Fibroblast of gingiva (primary cell): Measurements from ENCODE around the gene MEGF11.
"Not testable (repeated sequence)": the region's sequence is repeated elsewhere in the genome, so short reads cannot be mapped to it uniquely, and the experiment has no call there.

Experiments used
- DNase-seq: peaks from one replicate; pipeline ENCODE4 v3.0.0-alpha.2; 2011; ENCODE audit warnings: low read depth

MEGF11 gene

DNA sequence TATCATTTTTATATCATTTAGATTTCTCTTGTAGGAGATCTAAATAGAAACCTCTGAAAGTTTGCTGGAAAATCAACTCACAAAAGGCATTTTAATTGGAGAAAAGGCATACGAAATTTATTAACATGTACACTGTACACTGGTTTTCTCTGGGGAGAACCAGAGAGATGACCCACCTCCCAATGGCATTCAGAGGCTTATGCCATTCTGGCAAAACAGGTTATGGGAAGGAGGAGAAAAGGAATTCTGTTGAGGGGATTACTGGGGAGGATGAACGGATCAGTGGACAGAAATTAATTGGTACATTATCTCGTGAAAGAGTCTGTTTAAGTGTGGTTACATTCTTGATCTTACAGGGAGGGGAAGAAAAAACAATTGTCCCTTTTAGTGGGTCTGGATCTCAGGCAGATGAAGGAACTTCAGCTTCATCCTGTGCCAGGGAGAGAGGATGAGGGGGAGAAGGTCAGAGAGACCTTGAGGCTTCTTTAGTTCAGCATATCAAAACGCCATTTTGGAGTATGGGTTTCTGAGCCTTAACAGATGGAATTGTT, 367.8 kb downstream of the MEGF11 start:
- no peak for DNase-seq

DNA sequence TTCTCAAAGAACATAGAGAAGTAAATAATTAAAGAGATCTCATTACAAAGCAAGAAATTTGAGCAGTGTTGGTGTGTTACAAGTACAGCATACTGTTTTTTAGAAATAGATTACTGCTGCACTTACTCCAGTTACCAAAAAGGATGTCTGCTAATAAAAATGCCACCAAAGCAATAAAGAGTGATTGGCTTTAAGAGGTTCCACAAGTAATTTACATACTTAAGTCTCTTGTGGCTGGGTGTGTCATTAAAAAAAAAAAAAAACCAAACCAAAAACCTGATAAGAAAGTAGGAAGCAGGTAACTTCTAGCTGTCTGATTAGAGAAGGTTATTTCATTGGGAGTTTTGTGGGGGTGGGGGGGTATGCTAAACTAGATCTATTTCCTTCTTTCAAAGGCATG, 369.0 kb downstream of the MEGF11 start:
- no peak for DNase-seq

DNA sequence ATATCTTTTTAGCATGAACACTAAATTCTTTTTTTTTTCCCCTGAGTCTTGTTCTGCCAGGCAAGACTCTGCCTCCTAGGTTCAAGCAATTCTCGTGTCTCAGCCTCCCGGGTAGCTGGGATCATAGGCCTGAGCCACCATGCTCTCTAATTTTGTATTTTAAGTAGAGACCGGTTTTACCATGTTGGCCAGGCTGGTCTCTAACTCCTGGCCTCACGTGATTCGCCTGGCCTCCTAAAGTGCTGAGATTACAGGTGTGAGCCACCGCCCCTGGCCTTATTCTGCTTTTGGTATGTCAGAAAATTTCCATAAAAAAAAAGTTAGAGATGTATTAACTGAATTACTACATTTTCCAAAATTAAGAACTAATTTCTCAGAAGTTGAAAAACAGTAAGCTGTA, 370.0 kb downstream of the MEGF11 start:
- no peak for DNase-seq

DNA sequence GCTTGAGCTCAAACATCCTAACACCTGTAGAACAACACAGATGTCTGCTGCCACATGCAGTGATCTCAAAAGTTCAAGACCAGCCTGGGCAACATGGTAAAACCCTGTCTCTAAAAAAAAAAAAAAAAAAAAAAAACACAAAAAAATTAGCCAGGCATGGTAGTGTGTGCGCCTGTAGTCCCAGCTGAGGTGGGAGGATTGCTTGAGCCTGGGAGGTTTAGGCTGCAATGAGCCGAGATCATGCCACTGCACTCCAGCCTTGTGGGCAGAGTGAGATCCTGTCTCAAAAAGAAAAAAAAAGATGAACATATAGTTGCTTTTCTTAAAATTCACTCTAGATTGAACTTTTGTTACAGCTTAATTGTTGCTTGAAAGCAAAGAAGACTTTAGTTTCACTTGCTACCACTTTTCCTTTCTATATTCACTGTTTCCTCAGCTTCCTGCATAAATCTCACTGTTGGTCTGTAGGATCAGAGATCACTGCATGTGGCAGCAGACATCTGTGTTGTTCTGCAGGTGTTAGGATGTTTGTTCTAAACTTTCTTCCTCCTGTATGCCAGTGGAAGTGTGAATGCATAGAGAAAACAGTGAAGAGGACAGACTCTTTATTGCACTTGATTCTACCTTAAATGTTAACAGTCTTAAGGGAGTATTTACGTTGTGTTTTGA, 371.6 kb downstream of the MEGF11 start:
- DNase-seq = no peak

DNA sequence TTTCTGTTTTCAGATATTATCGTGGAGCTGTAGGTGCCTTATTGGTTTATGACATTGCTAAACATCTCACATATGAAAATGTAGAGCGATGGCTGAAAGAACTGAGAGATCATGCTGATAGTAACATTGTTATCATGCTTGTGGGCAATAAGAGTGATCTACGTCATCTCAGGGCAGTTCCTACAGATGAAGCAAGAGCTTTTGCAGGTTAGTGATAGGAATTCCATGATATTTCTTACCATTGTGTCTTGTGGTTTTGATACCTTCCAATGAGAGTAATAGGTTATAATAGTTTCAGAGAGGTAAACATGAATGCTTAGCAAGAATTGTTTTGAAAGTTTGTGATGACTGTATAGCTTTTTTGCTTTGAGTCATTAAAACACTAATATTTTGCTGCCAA, 375.8 kb downstream of the MEGF11 start:
- no peak for DNase-seq

DNA sequence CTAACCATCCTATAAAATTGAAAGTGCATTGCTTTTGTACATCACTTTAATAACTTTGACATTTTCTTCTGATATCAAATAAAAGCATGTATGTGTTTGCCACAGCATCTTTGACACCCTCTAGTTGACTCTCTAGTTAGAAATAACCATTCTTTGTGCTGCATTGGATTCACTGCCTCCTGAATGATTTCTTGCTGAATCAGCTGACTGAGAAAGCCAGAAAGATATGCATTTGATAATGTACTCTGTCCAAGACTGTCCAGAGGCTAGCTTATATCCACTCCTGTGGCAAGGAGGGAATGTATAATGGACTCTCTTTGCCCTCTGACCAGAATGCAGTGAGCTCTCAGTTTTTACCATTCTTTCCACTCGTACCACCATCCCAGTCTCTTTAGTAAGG, 378.1 kb downstream of the MEGF11 start:
- no peak for DNase-seq

DNA sequence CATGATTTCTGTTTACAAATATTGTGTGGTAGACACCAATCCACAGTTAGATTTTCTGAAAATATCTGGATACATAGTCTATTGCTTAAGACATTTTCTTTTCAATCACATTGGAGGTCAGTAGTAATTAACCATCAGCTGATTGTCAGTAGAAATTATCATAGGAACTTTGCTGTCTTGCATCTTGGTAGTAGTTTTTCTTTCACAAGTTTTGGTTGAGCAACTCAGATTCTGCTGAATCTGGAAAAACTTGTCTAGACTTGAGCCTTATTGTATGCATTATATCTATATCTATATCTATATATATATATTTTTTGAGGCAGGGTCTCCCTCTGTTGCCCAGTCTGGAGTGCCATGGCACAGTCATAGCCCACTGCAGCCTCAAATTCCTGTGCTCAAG, 380.3 kb downstream of the MEGF11 start:
- DNase-seq = no peak

DNA sequence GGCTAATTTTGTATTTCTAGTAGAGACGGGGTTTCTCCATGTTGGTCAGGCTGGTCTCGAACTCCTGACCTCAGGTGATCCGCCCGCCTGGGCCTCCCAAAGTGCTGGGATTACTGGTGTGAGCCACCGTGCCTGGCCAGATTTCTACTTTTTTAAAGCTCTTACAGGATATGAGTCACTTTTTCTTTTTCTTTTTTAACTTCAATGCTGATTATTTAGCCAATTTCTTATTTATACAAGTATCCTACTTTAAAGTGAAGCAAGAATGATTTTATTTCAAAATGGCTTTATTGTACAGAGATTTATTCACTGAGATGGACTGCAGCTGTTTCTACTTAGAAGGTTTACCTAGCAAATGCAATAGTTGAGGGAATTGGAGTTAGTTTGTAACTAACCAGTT, 381.0 kb downstream of the MEGF11 start:
- peak; percentile 68 for DNase-seq

DNA sequence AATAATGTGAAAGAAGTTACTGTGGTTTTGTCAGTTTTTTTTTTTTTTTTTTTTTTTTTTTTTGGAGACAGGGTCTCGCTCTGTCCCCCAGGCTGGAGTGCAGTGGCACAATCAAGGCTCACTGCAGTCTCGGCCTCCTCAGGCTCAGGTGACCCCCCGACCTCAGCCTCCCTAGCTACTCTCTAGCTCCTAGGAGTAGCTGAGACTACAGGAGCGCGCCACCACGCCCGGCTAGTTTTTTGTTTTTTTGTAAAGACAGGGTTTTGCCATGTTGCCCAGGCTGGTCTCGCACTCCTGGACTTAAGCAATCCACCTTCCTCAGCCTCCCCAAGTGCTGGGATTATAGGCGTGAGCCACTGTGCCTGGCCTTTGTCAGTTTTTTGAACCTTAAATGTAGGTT, 381.7 kb downstream of the MEGF11 start:
- not testable (repeated sequence) for DNase-seq

DNA sequence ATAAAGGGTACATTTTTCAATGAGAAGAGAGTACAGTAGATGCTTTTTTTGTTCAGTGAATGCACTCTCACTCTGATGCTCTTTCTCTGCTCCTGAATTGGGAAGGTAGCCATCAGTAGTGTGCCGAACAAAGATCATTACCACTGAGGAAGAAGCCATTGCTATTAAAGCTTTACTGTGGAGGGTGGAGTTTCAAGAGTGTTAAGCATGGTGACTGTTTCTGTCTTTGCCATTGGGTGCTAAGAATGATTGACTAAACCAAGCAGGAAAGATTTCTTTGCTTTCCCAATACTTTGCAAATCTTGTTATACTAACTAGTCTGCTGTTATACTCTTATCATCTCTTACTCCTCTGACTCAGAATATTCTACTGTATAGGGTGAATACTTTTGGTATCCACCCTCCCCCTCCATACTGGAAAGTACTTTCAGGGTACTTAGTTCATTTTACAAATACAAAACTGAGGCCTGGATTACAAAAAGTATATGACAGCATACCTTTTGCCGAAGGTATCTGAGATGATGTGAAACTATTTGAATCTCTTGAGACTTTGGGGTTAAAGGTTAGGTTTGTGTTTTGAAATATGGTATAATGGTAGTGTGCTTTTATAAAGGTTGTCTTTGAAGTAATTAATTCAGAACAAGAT, 382.5 kb downstream of the MEGF11 start:
- peak; percentile 57 for DNase-seq

DNA sequence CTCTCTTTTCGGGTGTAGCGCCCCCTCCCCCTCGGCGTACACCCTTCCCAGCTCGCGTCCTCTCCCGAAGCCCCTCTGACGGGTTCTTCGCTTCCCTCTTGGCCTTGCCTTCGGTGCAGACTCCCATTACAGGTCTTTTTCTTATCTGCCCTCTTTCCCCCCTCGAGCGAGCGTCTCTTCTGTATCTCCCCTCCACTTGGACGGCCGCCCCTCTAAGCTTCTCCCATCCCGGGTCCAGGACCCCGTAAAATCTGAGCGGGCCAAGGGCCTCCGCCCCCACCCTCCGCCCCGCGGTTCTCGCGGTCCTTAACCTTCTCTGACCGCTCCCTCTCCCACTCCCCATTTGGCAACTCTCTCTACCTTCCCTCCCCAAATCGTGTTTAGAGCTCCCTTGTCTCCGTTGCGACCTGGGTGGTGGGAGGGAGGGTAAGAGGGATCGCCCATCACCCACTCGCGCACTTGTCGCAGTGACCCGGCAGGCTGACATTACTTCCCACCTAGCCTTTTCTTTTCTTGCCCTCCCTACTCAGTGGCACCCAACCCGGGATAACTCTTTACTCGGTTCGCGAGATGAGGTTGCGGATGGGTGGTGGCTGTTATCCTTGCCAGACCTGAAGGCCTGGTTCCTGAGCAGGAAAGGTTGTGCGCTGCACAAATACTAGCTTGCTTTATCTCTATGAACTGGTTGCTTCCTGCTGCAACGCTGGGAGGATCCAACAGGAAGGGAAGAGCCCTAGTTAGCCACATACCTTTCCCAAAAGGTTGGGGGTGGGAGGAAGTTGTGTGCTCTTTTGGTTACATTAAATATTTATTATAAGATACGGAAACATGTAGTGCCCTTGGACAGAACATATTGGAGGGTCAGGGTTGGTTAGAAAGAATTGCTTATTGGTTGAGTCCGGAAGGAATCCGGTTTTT, 383.3 kb downstream of the MEGF11 start:
- peak; percentile 4 for DNase-seq

DNA sequence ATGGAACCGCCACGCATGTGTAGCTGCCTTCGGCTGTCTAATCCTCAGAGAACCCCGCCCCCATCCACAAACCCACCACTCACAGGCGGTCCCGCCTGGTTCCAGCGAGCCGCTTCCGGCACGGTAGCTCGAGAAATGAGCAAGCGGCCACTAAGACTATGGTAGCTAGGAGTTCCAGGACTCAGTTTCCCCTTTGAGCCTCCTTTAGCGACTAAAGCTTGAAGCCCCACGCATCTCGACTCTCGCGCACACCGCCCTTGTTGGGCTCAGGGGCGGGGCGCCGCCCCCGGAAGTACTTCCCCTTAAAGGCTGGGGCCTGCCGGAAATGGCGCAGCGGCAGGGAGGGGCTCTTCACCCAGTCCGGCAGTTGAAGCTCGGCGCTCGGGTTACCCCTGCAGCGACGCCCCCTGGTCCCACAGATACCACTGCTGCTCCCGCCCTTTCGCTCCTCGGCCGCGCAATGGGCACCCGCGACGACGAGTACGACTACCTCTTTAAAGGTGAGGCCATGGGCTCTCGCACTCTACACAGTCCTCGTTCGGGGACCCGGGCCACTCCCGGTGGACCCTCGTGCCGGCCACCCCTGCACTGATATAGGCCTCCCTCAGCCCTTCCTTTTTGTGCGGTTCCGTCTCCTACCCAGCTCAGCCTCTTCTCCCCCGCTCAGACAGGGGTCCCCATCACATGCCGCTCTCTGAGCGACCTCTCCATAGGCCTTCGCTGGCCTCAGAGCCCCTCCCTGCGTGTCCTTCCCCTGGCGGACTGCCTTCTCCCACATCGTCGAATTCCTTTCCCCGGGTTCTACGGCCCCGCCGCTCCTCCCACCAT, 384.2 kb downstream of the MEGF11 start, which contains the start of gene RAB11A:
Gene RAB11A, plus strand, starts transcription at position 366 of the 828 bp plus-strand sequence. Its CDS starts 95 bp downstream, at position 461.
- DNase-seq = peak; percentile 97

DNA sequence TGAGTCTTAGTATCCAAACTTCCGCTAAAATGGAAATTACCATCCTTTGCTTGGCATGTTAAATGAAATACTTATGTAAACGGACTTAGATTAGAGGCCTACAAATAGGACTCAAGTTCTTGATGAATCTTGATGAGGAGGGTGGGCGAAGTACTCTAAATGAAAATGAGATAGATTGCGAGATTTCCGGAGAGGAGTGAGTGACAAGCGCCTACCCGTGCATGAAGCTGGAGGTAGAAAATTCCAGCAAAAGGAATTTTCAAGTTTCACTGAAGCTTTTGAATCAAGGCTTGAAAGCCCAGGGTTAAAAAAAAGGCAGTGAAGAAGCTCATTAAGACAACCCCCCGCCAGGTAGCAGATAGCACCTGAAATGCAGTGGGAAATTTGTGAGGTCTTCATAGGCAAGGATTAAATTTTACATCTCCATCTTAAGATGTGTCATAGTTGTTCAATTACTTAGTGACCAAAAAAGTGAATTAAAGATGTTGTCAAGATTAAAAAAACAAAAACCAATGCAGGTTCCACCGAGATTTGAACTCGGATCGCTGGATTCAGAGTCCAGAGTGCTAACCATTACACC, 384.9 kb downstream of the MEGF11 start:
- no peak for DNase-seq

DNA sequence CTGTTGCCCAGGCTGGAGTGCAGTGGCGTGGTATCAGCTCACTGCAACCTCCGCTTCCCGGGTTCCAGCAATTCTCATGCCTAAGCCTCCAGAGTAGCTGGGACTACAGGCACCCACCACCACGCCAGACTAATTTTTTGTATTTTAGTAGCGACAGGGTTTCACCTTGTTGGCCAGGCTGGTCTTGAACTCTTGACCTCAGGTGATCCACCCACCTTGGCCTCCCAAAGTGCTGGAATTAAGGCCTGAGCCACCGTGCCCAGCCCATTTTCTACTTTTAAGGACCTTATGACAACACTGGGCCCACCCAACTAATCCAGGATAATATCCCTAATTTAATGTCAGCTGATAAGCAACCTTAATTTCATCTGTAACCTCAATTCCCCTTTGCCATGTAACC, 385.6 kb downstream of the MEGF11 start:
- not testable (repeated sequence) for DNase-seq

DNA sequence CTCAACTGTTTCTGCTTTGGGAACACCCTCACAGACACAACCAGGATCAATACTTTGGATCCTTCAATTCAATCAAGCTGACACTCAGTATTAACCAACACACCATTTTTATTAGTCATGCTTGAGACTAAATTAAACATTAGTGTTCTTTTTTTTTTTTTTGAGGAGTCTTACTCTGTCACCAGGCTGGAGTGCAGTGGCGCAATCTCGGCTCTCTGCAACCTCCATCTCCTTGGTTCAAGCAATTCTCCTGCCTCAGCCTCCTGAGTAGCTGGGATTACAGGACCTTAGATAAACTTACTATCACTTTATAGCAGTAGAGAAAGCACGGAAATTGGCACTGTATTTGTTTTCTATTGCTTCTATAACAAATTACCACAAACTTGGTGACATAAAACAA, 386.3 kb downstream of the MEGF11 start:
- DNase-seq = no peak

DNA sequence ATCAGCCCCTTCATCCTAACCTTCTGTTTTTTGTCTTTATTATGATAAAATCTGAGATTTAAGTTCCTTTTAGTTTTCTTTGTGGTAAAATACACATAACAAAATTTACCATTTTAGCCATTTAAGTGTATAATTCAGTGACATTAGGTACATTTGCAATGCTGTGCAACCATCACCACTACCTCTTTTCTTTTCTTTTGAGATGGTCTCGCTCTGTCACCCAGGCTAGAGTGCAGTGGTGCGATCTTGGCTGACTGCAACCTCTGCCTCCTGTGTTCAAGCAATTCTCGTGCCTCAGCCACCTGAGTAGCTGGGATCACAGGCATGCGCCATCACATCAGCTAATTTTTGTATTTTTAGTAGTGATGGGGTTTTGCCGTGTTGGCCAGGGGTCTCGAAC, 390.4 kb downstream of the MEGF11 start:
- no peak for DNase-seq

DNA sequence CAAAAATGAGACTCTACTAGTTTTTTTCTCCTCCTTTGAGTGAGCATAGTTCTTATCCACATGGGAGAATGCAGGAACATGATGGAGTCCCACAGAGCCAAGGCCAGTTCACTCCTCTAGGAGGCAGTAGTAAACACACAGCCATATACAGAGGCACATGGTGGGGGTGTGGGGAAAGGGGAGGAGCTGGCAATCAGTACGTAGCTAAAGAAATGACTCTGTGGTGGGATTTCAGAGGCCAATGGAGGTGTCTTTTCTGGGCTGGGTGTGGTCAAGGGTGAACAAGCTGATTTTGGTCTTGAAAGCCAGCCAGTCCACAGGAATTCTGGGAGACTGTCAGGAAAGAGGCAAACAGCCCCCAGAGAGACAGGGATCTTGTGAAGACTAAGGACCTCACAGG, 390.9 kb downstream of the MEGF11 start:
- DNase-seq = peak; percentile 24

DNA sequence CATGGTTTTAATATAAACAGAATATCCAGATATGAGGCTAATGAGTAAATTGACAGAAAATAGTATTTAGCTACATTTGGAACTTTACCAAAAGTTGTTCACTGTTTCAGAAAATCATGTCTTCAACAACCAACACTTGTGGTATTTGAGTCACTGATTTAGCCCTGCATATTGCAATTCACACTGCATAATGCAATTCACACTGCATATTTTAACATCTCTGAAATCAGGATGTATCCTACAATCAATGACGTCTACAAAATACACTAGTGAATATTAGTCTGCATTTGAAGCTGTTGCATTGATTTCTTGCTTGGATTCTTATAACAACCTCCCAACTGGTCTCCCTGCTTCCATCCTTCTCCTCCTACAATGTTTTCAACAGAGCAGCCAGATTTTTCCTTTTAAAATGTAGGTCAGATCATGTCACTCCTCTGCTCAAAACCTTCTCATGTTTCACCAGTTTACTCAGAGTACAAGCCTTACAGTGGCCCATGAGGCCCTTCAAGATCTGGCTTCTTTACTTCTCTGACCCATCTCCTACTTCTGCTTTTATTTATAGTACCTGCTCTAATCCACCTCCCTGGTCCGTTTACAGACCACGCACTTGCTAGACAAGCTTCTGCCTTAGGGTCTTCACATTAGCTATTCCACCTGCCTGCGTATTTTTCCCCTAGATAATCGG, 395.7 kb downstream of the MEGF11 start:
- DNase-seq = no peak

DNA sequence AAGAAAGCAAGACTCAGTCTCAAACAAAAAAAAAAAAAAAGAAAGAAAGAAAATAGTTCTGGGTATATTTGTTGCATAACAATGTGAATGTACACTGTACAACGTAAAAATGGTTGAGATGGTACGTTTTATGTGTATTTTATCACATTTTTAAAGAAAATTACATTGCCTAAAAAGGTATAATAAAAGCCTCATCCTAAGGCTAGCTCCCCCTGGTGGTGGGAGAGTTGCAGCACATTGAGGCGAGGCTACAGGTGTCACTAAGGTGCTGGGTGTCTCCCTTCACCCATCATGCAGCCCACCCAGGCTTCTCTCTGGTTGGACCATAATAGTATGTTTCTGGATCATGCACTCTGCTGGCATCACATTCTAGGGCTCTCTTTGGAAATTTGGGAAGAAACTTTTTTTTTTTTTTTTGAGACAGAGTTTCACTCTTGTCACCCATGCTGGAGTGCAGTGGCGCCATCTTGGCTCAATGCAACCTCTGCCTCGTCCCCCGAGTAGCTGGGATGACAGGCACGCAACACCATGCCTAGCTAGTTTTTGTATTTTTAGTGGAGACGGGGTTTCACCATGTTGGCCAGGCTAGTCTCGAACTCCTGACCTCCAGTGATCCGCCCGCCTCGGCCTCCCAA, 396.6 kb downstream of the MEGF11 start:
- peak; percentile 23 for DNase-seq

DNA sequence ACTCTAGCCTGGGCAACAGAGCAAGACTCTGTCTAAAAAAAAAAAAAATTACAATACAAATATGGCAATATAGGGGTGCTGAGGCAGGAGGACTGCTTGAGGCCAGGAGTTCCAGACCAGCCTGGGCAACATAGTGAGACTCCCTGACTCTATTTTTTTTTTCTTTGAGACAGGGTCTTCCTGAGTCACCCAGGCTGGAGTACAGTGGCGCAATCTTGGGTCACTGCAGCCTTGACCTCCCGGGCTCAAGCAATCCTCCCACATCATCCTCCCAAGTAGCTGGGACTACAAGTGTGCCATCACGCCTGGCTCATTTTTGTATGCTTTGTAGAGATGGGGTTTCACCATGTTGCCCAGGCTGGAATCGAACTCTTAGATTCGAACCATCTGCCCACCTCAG, 401.6 kb downstream of the MEGF11 start:
- DNase-seq = no peak
